AG04449 (cell line): ENCODE data around the gene FHIT.

Experiments used
- CTCF ChIA-PET: fragments of 350-600 bp; formaldehyde crosslinking; extraction: SDS; loops from one replicate; lab custom pipeline; 2021; ENCODE audit warnings: antibody characterized with exemption; lab: Yijun Ruan, JAX
- POLR2A ChIA-PET: fragments of 400-600, 350-600 bp; formaldehyde crosslinking; extraction: SDS; loops from one replicate; lab custom pipeline; 2020; ENCODE audit warnings: antibody characterized with exemption, inconsistent platforms; lab: Yijun Ruan, JAX
- DNase-seq: peaks from one replicate; pipeline ENCODE4 v3.0.0-alpha.2; 2010; ENCODE audit warnings: low read depth, low spot score
- H3K4me3 ChIP-seq: 2 replicates; pipeline ENCODE4 v1.5.1; 2011; ENCODE audit warnings: low read depth, mild to moderate bottlenecking, control low read depth, low read length
- CTCF ChIP-seq: IDR thresholded peaks from one replicate; pipeline ENCODE4 v1.5.1; 2011; ENCODE audit warnings: mild to moderate bottlenecking, moderate library complexity, low read length, control low read depth, inconsistent platforms; ENCODE audit not compliant: insufficient read depth; ENCODE audit errors: missing control alignments

The FHIT gene

GRCh38 chr3:60393946-60394345 lies 857.3 kb downstream of the FHIT start:
- no peak overlapping the region for H3K4me3 ChIP-seq
- CTCF ChIA-PET: no interaction called here
- POLR2A ChIA-PET: no interaction called here
- no peak for DNase-seq
- TF ChIP-seq CTCF: no peak

GRCh38 chr3:60392501-60392900 lies 858.8 kb downstream of the FHIT start:
- CTCF ChIA-PET: no interaction called here
- TF ChIP-seq CTCF: no peak
- POLR2A ChIA-PET: no interaction called here

GRCh38 chr3:60391292-60391691 lies 860.0 kb downstream of the FHIT start:
- CTCF ChIA-PET: no interaction called here
- no peak for TF ChIP-seq CTCF
- POLR2A ChIA-PET: no interaction called here
- no peak for DNase-seq
- no peak overlapping the region for H3K4me3 ChIP-seq

More at GRCh38 chr3:60392501-60392900, 858.8 kb downstream of the FHIT start:
- DNase-seq: no peak
- H3K4me3 ChIP-seq: no peak overlapping the region

GRCh38 chr3:60388731-60389130 lies 862.5 kb downstream of the FHIT start:
- no peak for DNase-seq
- ChIA-PET POLR2A (no interaction called here), CTCF (no interaction called here)
- H3K4me3 ChIP-seq: no peak overlapping the region
- TF ChIP-seq CTCF: no peak

GRCh38 chr3:60386306-60386705 lies 864.9 kb downstream of the FHIT start:
- ChIA-PET CTCF (no interaction called here), POLR2A (no interaction called here)
- TF ChIP-seq CTCF: no peak
- no peak overlapping the region for H3K4me3 ChIP-seq
- no peak for DNase-seq

- ChIA-PET POLR2A (interaction anchor here (0.7 kb wide), 1 partner anchor 58 kb away, joined by 3 read pairs; no protein-coding TSS in a partner anchor), CTCF (no interaction called here)
- no peak overlapping the region for H3K4me3 ChIP-seq
- no peak for DNase-seq
- TF ChIP-seq CTCF: no peak
Observed at GRCh38 chr3:60384341-60384740, 866.9 kb downstream of the FHIT start.
